NCI-H2196 (cell line): ENCODE measurements around the gene AGAP1.

Source experiments
- DNase-seq: peaks from one replicate; lab custom pipeline; 2025; ENCODE audit not compliant: unreplicated experiment; lab: John Stamatoyannopoulos, UW

AGAP1 gene

GRCh38 chr2:236161082-236161462, 667.2 kb downstream of the AGAP1 start:
- no peak for DNase-seq

GRCh38 chr2:236161531-236161930, 667.7 kb downstream of the AGAP1 start:
- no peak for DNase-seq

DNA sequence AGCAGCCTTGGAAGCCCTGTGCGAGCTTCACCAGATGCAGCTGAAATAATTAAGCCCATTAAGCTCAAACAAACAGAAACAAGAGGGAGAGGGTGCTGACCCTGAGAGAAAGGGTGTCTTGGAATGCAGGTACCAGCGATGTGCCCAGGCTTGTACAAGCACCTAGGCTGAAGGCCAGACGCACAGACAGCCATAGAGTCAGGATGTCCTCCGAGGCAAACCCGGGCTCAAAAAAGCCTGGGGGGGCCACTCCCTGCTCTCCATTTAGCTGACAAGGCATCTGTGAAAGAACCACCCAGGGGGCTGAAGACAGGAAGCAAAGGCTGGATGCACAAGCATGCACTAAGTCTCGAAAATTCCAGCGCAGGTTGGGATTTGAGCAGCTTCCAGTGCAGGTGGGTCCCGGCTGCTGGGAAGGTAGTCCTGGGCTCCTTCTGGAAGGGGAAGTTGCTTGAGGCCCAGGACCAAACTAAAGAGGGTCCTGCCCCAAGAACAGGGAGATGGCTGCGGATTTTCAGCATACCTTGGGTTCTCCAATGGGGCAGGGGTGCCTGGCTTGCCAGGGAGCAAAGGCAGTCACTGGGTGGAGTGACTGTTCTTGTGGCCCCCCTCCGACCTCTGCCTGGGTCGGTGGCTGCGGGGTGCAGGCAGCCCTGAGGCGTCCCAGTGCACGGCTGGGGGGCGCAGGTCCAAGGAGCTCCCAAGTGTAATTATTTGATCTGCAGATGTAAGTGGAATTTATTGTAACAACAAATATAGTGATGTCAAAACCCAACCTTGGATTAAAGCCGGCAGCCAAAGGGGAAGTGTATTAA, 668.4 kb downstream of the AGAP1 start:
- DNase-seq, result no peak

DNA sequence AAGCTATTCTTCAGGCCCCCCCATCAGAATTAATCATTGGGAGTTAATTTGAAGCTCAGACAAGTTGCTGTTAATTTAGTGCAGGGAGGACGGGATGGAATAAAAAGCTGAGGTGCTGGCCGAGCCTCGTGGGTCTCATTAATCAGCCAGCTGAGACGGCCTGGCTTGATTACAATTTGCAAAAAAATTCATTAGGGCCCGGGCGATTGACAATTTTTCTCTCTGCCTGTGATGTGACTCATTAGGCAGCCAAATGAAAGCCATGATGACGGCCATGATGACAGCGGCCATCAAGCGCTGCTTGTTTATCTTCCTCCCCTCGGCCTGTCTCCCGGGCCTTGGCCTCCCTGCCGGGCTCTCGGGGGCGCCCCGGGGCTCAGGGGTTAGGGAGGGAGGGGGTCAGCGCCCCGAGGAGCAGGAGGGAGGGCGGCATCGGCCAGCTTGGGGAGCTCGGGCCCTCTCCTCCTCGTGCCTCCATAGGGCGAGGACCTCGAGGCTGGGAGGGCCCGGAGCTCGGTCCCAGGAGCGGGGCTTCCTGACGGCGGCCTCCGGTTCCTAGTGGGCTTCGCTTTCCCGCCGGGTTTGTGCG, 669.1 kb downstream of the AGAP1 start:
- no peak for DNase-seq

DNA sequence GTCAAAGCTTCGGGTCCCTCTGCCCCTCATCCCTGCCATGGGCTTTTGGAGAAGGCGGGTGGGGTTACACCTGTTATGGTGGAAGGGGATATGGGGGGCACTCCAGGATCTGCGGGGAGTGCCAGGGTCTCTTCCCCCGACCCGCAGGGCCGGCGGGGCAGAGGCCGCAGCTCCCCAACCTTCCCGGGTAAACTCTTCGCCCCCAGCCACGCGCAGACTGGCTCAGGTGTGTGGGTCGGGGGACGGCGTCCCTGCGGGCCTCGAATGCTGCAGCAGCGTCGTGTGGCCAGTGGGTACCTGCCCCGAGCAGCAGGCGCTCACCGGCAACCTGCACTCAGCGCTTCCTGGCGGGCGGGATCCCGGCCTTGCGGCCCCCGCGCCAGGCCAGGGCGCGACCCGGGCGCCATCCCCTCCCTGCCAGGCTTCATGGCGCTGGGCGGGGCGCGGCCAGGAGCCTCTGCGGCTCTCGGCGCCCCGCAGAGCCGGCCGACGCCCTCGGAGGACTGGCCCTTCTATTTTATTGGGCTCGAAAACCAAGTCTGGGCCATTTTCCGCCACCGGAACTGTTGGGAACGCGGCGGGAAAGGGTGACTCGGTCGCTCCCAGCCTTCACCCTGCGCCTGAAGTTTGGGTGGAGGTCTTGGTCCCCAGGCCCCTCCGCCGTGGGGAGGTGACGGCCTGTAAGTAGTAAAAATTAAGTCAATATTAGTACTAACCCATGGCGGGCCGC, 669.8 kb downstream of the AGAP1 start:
- DNase-seq, result no peak

- no peak for DNase-seq
Observed at GRCh38 chr2:236164201-236164924, 670.5 kb downstream of the AGAP1 start.

DNA sequence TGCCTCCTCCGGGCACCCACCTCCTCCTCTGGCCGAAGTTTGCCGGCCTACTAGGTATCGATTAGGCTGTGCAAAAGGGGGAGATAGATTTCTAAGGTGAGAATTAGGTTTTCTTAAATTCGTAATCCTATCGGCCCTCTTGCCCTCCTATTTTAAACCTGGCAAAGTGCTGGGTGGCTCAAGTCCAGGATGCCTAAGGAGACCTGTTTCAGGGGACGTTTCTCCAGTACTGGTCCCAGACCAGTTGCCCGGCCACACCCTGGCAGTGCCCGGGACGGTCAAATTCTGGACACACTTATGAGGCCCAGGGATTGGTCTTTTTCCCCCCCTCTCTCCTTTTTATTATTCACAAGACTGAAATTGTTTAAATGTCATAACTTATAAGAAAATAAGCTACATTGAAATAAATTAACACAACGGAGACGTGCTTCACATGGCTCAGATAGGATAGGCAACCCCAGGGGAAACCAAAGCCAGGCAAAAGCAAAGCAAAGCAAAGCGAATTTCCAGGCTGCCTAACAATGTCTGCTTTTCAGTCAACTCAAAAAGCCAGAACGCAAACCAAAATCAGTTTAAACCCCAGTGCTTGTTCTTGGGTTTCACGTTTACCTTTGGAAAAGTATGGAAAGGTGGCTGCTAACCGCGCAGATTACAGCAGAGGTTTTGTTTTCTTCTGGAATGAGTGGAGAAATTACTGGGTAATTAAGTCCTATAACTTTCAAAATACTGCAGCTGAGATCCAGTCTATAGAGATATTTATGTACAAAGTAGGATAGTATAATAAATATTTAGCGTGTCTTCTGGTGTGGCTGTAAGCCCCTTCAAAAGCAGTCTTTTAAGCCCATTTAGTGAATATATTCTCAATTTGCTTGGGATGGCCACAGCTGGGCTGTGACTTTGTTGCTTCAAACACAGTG, 671.3 kb downstream of the AGAP1 start:
- DNase-seq, result no peak

- no peak for DNase-seq
Observed at GRCh38 chr2:236165842-236166795, 672.3 kb downstream of the AGAP1 start.

DNA sequence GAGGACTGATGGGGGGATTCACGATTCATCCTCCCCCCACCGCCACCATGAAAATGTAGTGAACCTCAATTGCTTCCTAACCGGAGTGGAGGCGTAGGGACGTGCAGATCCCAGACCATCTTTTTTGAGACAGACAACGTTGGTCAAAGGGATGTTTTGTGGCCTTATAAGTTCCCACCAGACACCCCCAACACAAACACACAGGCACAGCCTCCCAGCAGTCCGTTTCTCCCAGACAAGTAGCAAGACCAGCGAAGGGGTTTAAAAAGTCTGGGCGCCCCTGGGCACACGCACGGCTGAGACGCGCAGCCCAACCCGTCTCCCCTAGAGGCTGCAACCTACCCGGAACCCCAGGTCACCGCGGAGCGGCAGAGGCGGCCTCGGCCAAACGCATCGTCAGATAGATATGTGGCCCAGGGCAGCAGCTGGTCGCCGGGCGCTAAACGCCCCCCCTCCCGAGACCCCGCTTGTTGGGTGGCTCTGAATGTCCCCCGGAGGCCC, 673.0 kb downstream of the AGAP1 start:
- no peak for DNase-seq

GRCh38 chr2:236167297-236168109, 673.7 kb downstream of the AGAP1 start:
- DNase-seq, result peak; percentile 56

- peak; percentile 88 for DNase-seq
Observed at GRCh38 chr2:236168110-236169080, 674.6 kb downstream of the AGAP1 start, which contains the start of gene GBX2. TSS of gene GBX2 (minus strand) at chr2:236168386. CDS start at chr2:236167971, 415 bp downstream.

DNA sequence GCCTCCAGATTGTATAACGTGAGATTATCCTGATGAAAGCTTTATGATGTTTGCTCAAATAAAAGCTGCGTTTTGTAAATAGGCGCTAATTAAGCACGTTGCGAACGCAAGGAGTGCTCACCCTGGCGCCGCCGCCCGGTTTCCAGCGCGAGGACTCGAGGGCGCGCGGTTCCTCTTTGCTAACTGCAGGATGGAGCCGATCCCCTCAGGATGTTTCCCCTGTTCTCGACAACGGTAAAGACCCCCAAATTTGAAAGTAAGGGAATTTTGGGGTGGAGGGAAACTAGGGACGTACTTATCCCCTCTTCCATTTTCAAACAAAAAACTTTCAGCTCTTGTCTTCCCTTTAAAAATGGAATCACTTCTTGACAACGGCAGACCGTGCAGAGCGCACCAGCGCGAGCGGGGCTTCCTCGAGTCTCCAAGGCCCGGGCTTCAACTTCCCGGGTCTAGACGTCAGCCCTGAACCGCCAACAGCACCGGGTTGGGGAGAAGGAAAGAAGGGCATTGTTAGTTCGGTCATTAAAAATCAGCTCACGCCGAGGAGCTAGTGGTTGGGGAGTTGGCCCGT, 675.4 kb downstream of the AGAP1 start:
- DNase-seq, result no peak

- DNase-seq, result no peak
Observed at GRCh38 chr2:236169741-236170589, 676.1 kb downstream of the AGAP1 start.

DNA sequence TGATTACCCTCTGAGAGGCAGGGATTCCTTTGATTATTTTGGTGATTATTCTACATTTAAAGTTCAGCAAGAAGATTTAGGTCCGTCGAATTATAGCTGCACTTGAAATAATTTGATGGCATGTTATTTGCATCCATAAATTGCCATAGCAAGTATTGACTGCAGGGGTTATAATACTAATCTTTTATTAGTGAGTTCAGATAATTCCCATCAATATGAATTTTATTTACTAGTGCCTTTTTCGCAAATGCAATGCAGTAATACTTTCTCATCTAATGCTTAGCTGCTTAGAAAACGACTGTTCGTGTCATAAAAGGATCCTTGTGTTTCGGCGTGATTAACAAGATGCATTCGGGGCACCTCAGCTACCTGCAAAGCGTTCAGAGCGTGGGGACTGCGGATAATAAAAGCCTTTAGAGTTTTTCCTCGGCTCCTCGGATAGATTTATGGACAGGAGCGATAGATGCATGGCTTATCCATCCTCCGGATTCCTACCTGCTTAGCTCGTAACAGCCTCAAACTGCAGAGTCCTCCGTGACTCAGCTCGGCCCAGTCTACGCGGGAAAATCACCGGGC, 676.8 kb downstream of the AGAP1 start:
- no peak for DNase-seq

GRCh38 chr2:236171181-236171679, 677.4 kb downstream of the AGAP1 start:
- DNase-seq, result no peak
